HL-60 (cell line): Measurements from ENCODE around the gene ADAMTS3.

ENCODE experiments used
- GABPA ChIP-seq: IDR thresholded peaks from 2 replicates; pipeline ENCODE4 v1.6.1; 2012; ENCODE audit warnings: low read depth
- POLR2AphosphoS5 ChIP-seq: IDR thresholded peaks from 2 replicates; pipeline ENCODE4 v1.6.1; 2012; ENCODE audit warnings: low read depth
- TF ChIP-seq, protein P1 (sequence below): IDR thresholded peaks from one replicate; pipeline ENCODE4 v1.5.1; 2011; ENCODE audit warnings: low read length, control low read depth, inconsistent platforms; ENCODE audit not compliant: insufficient read depth
- TF ChIP-seq, protein P2 (sequence below): IDR thresholded peaks from 2 replicates; pipeline ENCODE4 v1.6.1; 2012; ENCODE audit warnings: low read depth; ENCODE audit not compliant: insufficient replicate concordance

DNA sequence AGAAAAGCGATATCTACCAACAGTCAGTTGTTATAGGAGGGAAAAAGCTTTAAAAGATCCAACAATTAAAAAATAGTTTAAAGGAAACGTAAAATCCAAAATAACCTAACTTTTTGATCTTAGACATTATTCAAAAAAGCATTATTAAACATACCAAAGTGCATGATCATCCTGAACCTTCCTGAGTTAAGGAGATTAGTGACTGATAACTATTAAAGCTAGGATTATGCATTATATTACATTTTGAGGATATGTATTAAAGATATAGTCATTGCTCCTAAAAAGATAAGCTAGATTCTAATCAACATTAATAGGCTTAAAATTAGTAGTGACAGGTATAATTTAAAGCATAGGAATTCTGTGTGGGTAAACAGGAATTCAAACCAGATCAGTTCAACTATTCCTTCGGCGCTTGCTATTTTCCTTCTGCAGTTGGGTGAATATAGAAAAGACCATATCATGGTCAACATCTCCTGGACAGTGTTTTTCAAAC lies 139.6 kb downstream of the ADAMTS3 start:
- TF ChIP-seq, protein P1, sequence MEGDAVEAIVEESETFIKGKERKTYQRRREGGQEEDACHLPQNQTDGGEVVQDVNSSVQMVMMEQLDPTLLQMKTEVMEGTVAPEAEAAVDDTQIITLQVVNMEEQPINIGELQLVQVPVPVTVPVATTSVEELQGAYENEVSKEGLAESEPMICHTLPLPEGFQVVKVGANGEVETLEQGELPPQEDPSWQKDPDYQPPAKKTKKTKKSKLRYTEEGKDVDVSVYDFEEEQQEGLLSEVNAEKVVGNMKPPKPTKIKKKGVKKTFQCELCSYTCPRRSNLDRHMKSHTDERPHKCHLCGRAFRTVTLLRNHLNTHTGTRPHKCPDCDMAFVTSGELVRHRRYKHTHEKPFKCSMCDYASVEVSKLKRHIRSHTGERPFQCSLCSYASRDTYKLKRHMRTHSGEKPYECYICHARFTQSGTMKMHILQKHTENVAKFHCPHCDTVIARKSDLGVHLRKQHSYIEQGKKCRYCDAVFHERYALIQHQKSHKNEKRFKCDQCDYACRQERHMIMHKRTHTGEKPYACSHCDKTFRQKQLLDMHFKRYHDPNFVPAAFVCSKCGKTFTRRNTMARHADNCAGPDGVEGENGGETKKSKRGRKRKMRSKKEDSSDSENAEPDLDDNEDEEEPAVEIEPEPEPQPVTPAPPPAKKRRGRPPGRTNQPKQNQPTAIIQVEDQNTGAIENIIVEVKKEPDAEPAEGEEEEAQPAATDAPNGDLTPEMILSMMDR = no peak
- TF ChIP-seq, protein P2, sequence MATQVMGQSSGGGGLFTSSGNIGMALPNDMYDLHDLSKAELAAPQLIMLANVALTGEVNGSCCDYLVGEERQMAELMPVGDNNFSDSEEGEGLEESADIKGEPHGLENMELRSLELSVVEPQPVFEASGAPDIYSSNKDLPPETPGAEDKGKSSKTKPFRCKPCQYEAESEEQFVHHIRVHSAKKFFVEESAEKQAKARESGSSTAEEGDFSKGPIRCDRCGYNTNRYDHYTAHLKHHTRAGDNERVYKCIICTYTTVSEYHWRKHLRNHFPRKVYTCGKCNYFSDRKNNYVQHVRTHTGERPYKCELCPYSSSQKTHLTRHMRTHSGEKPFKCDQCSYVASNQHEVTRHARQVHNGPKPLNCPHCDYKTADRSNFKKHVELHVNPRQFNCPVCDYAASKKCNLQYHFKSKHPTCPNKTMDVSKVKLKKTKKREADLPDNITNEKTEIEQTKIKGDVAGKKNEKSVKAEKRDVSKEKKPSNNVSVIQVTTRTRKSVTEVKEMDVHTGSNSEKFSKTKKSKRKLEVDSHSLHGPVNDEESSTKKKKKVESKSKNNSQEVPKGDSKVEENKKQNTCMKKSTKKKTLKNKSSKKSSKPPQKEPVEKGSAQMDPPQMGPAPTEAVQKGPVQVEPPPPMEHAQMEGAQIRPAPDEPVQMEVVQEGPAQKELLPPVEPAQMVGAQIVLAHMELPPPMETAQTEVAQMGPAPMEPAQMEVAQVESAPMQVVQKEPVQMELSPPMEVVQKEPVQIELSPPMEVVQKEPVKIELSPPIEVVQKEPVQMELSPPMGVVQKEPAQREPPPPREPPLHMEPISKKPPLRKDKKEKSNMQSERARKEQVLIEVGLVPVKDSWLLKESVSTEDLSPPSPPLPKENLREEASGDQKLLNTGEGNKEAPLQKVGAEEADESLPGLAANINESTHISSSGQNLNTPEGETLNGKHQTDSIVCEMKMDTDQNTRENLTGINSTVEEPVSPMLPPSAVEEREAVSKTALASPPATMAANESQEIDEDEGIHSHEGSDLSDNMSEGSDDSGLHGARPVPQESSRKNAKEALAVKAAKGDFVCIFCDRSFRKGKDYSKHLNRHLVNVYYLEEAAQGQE = no peak
- TF ChIP-seq POLR2AphosphoS5 = no peak
- no peak for TF ChIP-seq GABPA
